HEK293 (cell line): ENCODE results near the gene TADA2B.

Source experiments
- KLF16 ChIP-seq: fragments of 450-650 bp; formaldehyde crosslinking; IDR thresholded peaks from 2 replicates; pipeline ENCODE4 v1.5.1; 2017; ENCODE audit warnings: missing biosample characterization, missing genetic modification characterization
- REST ChIP-seq: fragments of 450-650 bp; formaldehyde crosslinking; IDR thresholded peaks from 2 replicates; pipeline ENCODE4 v1.5.1; 2016; ENCODE audit warnings: missing biosample characterization, missing genetic modification characterization
- SP2 ChIP-seq: fragments of 450-650 bp; formaldehyde crosslinking; IDR thresholded peaks from 2 replicates; pipeline ENCODE4 v1.5.1; 2016; ENCODE audit warnings: missing biosample characterization, missing genetic modification characterization
- ZNF121 ChIP-seq: fragments of 450-650 bp; formaldehyde crosslinking; IDR thresholded peaks from 2 replicates; pipeline ENCODE4 v1.5.1; 2016; ENCODE audit warnings: missing biosample characterization, missing genetic modification characterization
- ZNF239 ChIP-seq: fragments of 450-650 bp; formaldehyde crosslinking; IDR thresholded peaks from 2 replicates; pipeline ENCODE4 v1.5.1; 2016; ENCODE audit warnings: missing biosample characterization, missing genetic modification characterization
- ZNF24 ChIP-seq: fragments of 450-650 bp; formaldehyde crosslinking; IDR thresholded peaks from 2 replicates; pipeline ENCODE4 v1.5.1; 2016; ENCODE audit warnings: missing biosample characterization, missing genetic modification characterization
- ZSCAN16 ChIP-seq: fragments of 450-650 bp; formaldehyde crosslinking; IDR thresholded peaks from 2 replicates; pipeline ENCODE4 v1.5.1; 2016; ENCODE audit warnings: missing biosample characterization, missing genetic modification characterization
- ZXDB ChIP-seq: fragments of 450-650 bp; formaldehyde crosslinking; IDR thresholded peaks from 2 replicates; pipeline ENCODE4 v1.5.1; 2016; ENCODE audit warnings: missing biosample characterization, missing genetic modification characterization
- TF ChIP-seq, protein P1 (sequence below): fragments of 450-650 bp; formaldehyde crosslinking; IDR thresholded peaks from 2 replicates; pipeline ENCODE4 v1.5.1; 2016; ENCODE audit warnings: missing biosample characterization, missing genetic modification characterization
- TF ChIP-seq, protein P2 (sequence below): sonication (generic); formaldehyde crosslinking; IDR thresholded peaks from 2 replicates; pipeline ENCODE4 v1.8.1; 2022; ENCODE audit warnings: mild to moderate bottlenecking, moderate library complexity, missing genetic modification reagents
- TF ChIP-seq, protein P3 (sequence below): IDR thresholded peaks from 2 replicates; pipeline ENCODE4 v1.6.1; 2011; ENCODE audit warnings: mild to moderate bottlenecking, low read depth, low read length, borderline replicate concordance
- TF ChIP-seq, protein P4 (sequence below): fragments of 450-650 bp; formaldehyde crosslinking; IDR thresholded peaks from 2 replicates; pipeline ENCODE4 v1.5.1; 2017; ENCODE audit warnings: missing biosample characterization, missing genetic modification characterization
- TF ChIP-seq, protein P5 (sequence below): fragments of 450-650 bp; formaldehyde crosslinking; IDR thresholded peaks from 2 replicates; pipeline ENCODE4 v1.5.1; 2016; ENCODE audit warnings: missing biosample characterization, missing genetic modification characterization, low read depth
- TF ChIP-seq, protein P6 (sequence below): fragments of 450-650 bp; formaldehyde crosslinking; IDR thresholded peaks from 2 replicates; pipeline ENCODE4 v1.5.1; 2016; ENCODE audit warnings: missing biosample characterization, missing genetic modification characterization

- 0 out of 2 replicates have a peak, but pooled peaks have one; percentile 6 for TF ChIP-seq REST (tag by site-specific recombination)
- TF ChIP-seq, protein P1, sequence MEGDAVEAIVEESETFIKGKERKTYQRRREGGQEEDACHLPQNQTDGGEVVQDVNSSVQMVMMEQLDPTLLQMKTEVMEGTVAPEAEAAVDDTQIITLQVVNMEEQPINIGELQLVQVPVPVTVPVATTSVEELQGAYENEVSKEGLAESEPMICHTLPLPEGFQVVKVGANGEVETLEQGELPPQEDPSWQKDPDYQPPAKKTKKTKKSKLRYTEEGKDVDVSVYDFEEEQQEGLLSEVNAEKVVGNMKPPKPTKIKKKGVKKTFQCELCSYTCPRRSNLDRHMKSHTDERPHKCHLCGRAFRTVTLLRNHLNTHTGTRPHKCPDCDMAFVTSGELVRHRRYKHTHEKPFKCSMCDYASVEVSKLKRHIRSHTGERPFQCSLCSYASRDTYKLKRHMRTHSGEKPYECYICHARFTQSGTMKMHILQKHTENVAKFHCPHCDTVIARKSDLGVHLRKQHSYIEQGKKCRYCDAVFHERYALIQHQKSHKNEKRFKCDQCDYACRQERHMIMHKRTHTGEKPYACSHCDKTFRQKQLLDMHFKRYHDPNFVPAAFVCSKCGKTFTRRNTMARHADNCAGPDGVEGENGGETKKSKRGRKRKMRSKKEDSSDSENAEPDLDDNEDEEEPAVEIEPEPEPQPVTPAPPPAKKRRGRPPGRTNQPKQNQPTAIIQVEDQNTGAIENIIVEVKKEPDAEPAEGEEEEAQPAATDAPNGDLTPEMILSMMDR = 0 out of 2 replicates have a peak, but pooled peaks have one; percentile 11
- TF ChIP-seq ZNF239 (tag by site-specific recombination) = no peak
- TF ChIP-seq, protein P2, sequence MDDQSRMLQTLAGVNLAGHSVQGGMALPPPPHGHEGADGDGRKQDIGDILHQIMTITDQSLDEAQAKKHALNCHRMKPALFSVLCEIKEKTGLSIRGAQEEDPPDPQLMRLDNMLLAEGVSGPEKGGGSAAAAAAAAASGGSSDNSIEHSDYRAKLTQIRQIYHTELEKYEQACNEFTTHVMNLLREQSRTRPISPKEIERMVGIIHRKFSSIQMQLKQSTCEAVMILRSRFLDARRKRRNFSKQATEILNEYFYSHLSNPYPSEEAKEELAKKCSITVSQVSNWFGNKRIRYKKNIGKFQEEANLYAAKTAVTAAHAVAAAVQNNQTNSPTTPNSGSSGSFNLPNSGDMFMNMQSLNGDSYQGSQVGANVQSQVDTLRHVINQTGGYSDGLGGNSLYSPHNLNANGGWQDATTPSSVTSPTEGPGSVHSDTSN (CRISPR knock-in tag) = no peak
- TF ChIP-seq, protein P3, sequence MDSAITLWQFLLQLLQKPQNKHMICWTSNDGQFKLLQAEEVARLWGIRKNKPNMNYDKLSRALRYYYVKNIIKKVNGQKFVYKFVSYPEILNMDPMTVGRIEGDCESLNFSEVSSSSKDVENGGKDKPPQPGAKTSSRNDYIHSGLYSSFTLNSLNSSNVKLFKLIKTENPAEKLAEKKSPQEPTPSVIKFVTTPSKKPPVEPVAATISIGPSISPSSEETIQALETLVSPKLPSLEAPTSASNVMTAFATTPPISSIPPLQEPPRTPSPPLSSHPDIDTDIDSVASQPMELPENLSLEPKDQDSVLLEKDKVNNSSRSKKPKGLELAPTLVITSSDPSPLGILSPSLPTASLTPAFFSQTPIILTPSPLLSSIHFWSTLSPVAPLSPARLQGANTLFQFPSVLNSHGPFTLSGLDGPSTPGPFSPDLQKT = no peak
- TF ChIP-seq ZSCAN16 (tag by site-specific recombination) = no peak
- TF ChIP-seq ZNF24 = no peak
- no peak for TF ChIP-seq ZXDB (tag by site-specific recombination)
- TF ChIP-seq, protein P4, sequence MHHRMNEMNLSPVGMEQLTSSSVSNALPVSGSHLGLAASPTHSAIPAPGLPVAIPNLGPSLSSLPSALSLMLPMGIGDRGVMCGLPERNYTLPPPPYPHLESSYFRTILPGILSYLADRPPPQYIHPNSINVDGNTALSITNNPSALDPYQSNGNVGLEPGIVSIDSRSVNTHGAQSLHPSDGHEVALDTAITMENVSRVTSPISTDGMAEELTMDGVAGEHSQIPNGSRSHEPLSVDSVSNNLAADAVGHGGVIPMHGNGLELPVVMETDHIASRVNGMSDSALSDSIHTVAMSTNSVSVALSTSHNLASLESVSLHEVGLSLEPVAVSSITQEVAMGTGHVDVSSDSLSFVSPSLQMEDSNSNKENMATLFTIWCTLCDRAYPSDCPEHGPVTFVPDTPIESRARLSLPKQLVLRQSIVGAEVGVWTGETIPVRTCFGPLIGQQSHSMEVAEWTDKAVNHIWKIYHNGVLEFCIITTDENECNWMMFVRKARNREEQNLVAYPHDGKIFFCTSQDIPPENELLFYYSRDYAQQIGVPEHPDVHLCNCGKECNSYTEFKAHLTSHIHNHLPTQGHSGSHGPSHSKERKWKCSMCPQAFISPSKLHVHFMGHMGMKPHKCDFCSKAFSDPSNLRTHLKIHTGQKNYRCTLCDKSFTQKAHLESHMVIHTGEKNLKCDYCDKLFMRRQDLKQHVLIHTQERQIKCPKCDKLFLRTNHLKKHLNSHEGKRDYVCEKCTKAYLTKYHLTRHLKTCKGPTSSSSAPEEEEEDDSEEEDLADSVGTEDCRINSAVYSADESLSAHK (tag by site-specific recombination) = no peak
- TF ChIP-seq, protein P5, sequence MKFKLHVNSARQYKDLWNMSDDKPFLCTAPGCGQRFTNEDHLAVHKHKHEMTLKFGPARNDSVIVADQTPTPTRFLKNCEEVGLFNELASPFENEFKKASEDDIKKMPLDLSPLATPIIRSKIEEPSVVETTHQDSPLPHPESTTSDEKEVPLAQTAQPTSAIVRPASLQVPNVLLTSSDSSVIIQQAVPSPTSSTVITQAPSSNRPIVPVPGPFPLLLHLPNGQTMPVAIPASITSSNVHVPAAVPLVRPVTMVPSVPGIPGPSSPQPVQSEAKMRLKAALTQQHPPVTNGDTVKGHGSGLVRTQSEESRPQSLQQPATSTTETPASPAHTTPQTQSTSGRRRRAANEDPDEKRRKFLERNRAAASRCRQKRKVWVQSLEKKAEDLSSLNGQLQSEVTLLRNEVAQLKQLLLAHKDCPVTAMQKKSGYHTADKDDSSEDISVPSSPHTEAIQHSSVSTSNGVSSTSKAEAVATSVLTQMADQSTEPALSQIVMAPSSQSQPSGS = no peak
- no peak for TF ChIP-seq ZNF121 (tag by site-specific recombination)
- TF ChIP-seq KLF16 = 0 out of 2 replicates have a peak, but pooled peaks have one; percentile 63
- TF ChIP-seq, protein P6, sequence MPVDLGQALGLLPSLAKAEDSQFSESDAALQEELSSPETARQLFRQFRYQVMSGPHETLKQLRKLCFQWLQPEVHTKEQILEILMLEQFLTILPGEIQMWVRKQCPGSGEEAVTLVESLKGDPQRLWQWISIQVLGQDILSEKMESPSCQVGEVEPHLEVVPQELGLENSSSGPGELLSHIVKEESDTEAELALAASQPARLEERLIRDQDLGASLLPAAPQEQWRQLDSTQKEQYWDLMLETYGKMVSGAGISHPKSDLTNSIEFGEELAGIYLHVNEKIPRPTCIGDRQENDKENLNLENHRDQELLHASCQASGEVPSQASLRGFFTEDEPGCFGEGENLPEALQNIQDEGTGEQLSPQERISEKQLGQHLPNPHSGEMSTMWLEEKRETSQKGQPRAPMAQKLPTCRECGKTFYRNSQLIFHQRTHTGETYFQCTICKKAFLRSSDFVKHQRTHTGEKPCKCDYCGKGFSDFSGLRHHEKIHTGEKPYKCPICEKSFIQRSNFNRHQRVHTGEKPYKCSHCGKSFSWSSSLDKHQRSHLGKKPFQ (tag by site-specific recombination) = no peak
- TF ChIP-seq SP2 = peak; percentile 73
These were observed 59.9 kb downstream of the TADA2B start for GRCh38 chr4:7103031-7103606.
